ENCODE results near the gene GRIP1. TPM values are rescaled to one million over a fixed set of nuclear protein-coding genes. Genes with fewer than 3 reads are reported as not detected.

Gene GRIP1
- total and polyA plus RNA-seq, 2 donors from 2014 or later = 3.9 to 18.4 TPM

DNA sequence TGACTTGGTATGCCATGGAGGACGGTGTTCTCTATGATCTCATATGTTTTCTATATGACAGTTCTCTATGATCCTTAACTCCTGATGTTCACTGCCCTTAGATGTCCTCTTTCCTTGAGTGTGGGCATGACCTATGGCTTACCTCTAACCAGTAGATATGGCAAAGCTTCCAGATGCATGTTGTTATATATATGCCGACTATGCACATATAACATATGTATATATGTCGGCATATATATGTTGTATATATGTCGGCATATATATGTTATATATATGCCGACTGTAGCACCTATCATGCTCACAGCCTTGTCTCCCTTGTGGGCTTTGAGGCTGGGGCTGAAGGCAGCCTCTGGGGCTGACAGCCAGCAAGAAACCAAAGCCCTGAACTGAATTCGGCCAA lies 106.0 kb downstream of the GRIP1 start:
- no peak for DNase-seq
- H3K4me3 ChIP-seq (ENCODE audit: low read length in 3 of 3) = no peak overlapping the region
- intact Hi-C loops (cut with DNase I) = no loop called here
- no peaks in the 10 kb centered on the region for H3K4me1 ChIP-seq (ENCODE audit: control insufficient read depth in 2 of 3, insufficient read depth in 2 of 3, low read depth in 1 of 3, low read length in 3 of 3)
- no peaks in the 10 kb centered on the region for H3K9me3 ChIP-seq (ENCODE audit: control insufficient read depth in 2 of 3, insufficient read depth in 1 of 3, low read length in 3 of 3)
- no peaks in the 10 kb centered on the region for H3K36me3 ChIP-seq (ENCODE audit: control insufficient read depth in 2 of 3, insufficient read depth in 3 of 3, low read length in 3 of 3)
- no peak overlapping the region for H3K27ac ChIP-seq (ENCODE audit: low read depth in 2 of 2, low read length in 2 of 2)
- no peak overlapping the region for H3K9ac ChIP-seq (ENCODE audit: low read length in 3 of 3)
- no peaks in the 10 kb centered on the region for H3K27me3 ChIP-seq (ENCODE audit: control insufficient read depth, insufficient read depth, low read length)
- TF ChIP-seq, protein P1, sequence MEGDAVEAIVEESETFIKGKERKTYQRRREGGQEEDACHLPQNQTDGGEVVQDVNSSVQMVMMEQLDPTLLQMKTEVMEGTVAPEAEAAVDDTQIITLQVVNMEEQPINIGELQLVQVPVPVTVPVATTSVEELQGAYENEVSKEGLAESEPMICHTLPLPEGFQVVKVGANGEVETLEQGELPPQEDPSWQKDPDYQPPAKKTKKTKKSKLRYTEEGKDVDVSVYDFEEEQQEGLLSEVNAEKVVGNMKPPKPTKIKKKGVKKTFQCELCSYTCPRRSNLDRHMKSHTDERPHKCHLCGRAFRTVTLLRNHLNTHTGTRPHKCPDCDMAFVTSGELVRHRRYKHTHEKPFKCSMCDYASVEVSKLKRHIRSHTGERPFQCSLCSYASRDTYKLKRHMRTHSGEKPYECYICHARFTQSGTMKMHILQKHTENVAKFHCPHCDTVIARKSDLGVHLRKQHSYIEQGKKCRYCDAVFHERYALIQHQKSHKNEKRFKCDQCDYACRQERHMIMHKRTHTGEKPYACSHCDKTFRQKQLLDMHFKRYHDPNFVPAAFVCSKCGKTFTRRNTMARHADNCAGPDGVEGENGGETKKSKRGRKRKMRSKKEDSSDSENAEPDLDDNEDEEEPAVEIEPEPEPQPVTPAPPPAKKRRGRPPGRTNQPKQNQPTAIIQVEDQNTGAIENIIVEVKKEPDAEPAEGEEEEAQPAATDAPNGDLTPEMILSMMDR (IDR thresholded peaks at IDR 0.05; ENCODE audit: borderline replicate concordance, extremely low read depth, insufficient read depth) = no peak
- FAIRE-seq = no peak

DNA sequence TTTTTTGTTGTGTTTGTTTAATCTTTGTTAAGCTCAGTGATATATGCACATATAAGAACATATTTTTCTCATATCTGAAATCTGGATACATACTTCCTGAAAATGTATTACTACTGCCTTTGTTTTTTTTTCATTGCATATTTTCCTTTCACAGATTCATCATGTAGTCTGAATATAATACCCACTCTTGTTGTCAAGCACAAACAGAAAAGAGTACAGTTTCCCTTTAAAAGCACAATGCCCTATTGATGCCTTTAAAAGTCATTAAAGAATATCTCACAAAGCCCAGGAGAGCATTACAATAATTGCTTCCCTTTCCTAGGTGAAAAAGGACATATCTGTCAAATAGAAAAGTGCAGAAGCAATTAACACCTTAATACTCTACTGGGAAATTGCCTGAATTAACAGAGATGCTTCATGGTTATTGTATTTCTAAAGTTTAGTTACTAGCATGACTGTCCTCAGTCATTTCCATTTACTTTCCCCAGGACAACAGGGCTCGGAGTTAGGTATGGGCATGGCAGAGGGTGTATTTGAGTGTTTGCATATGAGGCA lies 107.4 kb downstream of the GRIP1 start:
- H3K9me3 ChIP-seq (ENCODE audit: control insufficient read depth in 2 of 3, insufficient read depth in 1 of 3, low read length in 3 of 3) = no peaks in the 10 kb centered on the region
- H3K9ac ChIP-seq (ENCODE audit: low read length in 3 of 3) = no peak overlapping the region
- TF ChIP-seq, protein P1 (IDR thresholded peaks at IDR 0.05; ENCODE audit: borderline replicate concordance, extremely low read depth, insufficient read depth) = no peak
- H3K4me1 ChIP-seq (ENCODE audit: control insufficient read depth in 2 of 3, insufficient read depth in 2 of 3, low read depth in 1 of 3, low read length in 3 of 3) = no peaks in the 10 kb centered on the region
- intact Hi-C loops (cut with DNase I) = no loop called here
- no peak overlapping the region for H3K4me3 ChIP-seq (ENCODE audit: low read length in 3 of 3)
- FAIRE-seq (no peak), DNase-seq (no peak)
- H3K27ac ChIP-seq (ENCODE audit: low read depth in 2 of 2, low read length in 2 of 2) = no peak overlapping the region
- H3K27me3 ChIP-seq (ENCODE audit: control insufficient read depth, insufficient read depth, low read length) = no peaks in the 10 kb centered on the region
- no peaks in the 10 kb centered on the region for H3K36me3 ChIP-seq (ENCODE audit: control insufficient read depth in 2 of 3, insufficient read depth in 3 of 3, low read length in 3 of 3)

DNA sequence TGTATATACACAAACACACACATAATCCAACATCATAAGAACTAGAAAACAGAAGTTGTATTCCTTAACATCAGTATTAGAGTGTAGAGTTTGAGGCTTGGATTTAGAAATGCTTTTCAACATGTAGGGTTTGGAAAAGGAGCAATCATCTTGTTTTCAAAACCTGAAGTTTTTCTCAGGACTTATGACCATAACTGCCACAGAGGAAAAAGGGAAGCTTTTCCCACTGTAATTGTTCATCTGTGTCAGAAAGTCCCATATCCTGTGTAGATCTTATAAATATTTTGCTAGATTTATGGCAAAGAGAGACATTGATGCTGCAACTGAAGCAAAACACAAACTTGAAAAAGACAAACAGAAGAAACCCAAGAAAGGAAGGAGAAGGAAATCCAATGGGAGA lies 115.7 kb downstream of the GRIP1 start:
- no peaks in the 10 kb centered on the region for H3K4me1 ChIP-seq (ENCODE audit: control insufficient read depth in 2 of 3, insufficient read depth in 2 of 3, low read depth in 1 of 3, low read length in 3 of 3)
- no peak overlapping the region for H3K4me3 ChIP-seq (ENCODE audit: low read length in 3 of 3)
- no peak overlapping the region for H3K27ac ChIP-seq (ENCODE audit: low read depth in 2 of 2, low read length in 2 of 2)
- TF ChIP-seq, protein P1 (IDR thresholded peaks at IDR 0.05; ENCODE audit: borderline replicate concordance, extremely low read depth, insufficient read depth) = no peak
- no peaks in the 10 kb centered on the region for H3K36me3 ChIP-seq (ENCODE audit: control insufficient read depth in 2 of 3, insufficient read depth in 3 of 3, low read length in 3 of 3)
- no peak overlapping the region for H3K9ac ChIP-seq (ENCODE audit: low read length in 3 of 3)
- DNase-seq = no peak
- no peak for FAIRE-seq
- H3K27me3 ChIP-seq (ENCODE audit: control insufficient read depth, insufficient read depth, low read length) = no peaks in the 10 kb centered on the region
- H3K9me3 ChIP-seq (ENCODE audit: control insufficient read depth in 2 of 3, insufficient read depth in 1 of 3, low read length in 3 of 3) = peaks cover 0 to 24% (median 1%) of the 10 kb centered on the region in 3 donors
- intact Hi-C loops (cut with DNase I) = no loop called here

GRCh38 chr12:66555113-66555512 lies 123.8 kb downstream of the GRIP1 start:
- no peak for FAIRE-seq
- Histone ChIP-seq H3K27me3 (ENCODE audit: control insufficient read depth, insufficient read depth, low read length) (no peaks in the 10 kb centered on the region), H3K4me1 (ENCODE audit: control insufficient read depth in 2 of 3, insufficient read depth in 2 of 3, low read depth in 1 of 3, low read length in 3 of 3) (no peaks in the 10 kb centered on the region), H3K36me3 (ENCODE audit: control insufficient read depth in 2 of 3, insufficient read depth in 3 of 3, low read length in 3 of 3) (no peaks in the 10 kb centered on the region), H3K9ac (ENCODE audit: low read length in 3 of 3) (no peak overlapping the region), H3K27ac (ENCODE audit: low read depth in 2 of 2, low read length in 2 of 2) (no peak overlapping the region), H3K4me3 (ENCODE audit: low read length in 3 of 3) (no peak overlapping the region), H3K9me3 (ENCODE audit: control insufficient read depth in 2 of 3, insufficient read depth in 1 of 3, low read length in 3 of 3) (no peaks in the 10 kb centered on the region)
- no peak for DNase-seq
- intact Hi-C loops (cut with DNase I) = no loop called here
- TF ChIP-seq, protein P1 (IDR thresholded peaks at IDR 0.05; ENCODE audit: borderline replicate concordance, extremely low read depth, insufficient read depth) = no peak
